Fibroblast of skin of abdomen (primary cell): ENCODE results near the gene RGS17. TPM values are rescaled to one million over a fixed set of nuclear protein-coding genes. Genes with fewer than 3 reads are reported as not detected.
"Not testable (repeated sequence)": the region's sequence is repeated elsewhere in the genome, so short reads cannot be mapped to it uniquely, and the experiment has no call there.

Experiments
- DNase-seq: peaks from one replicate; pipeline ENCODE4 v3.0.0-alpha.2; 2013
- polyA plus RNA-seq, 2 experiments: library from polyadenylated mRNA; unstranded; fragments of 120-200 nt; gene quantifications; one replicate each; pipeline ENCODE4 v1.2.1, GENCODE V29; 2013; ENCODE audit not compliant: insufficient read length in 2 of 2

Gene RGS17
- 1.9 TPM for polyA plus RNA-seq (2013, experiment 1 of 2; ENCODE audit: insufficient read length)
- 2.2 TPM for polyA plus RNA-seq (2013, experiment 2 of 2; ENCODE audit: insufficient read length)

- peak; percentile 78 for DNase-seq
Observed at GRCh38 chr6:153131037-153131981, at the start of gene RGS17. RGS17 (minus strand) TSS chr6:153131282; CDS start chr6:153044018, 87,264 bp downstream.

GRCh38 chr6:153172815-153173214 lies 41.7 kb upstream of the RGS17 start:
- no peak for DNase-seq

GRCh38 chr6:153170511-153170910 lies 39.4 kb upstream of the RGS17 start:
- peak; percentile 51 for DNase-seq

- no peak for DNase-seq
Observed at GRCh38 chr6:153167907-153168306, 36.8 kb upstream of the RGS17 start.

GRCh38 chr6:153167061-153167891 lies 36.2 kb upstream of the RGS17 start:
- DNase-seq: peak; percentile 85

- DNase-seq: no peak
Observed at GRCh38 chr6:153162646-153163045, 31.6 kb upstream of the RGS17 start.

- no peak for DNase-seq
Observed at GRCh38 chr6:153162172-153162571, 31.1 kb upstream of the RGS17 start.

- no peak for DNase-seq
Observed at GRCh38 chr6:153160221-153160620, 29.1 kb upstream of the RGS17 start.

- DNase-seq: no peak
Observed at GRCh38 chr6:153150752-153151440, 19.8 kb upstream of the RGS17 start.

GRCh38 chr6:153150371-153150751 lies 19.3 kb upstream of the RGS17 start:
- DNase-seq: no peak

GRCh38 chr6:153149891-153150290 lies 18.8 kb upstream of the RGS17 start:
- no peak for DNase-seq

- DNase-seq: no peak
Observed at GRCh38 chr6:153146413-153146812, 15.3 kb upstream of the RGS17 start.

GRCh38 chr6:153145591-153145990 lies 14.5 kb upstream of the RGS17 start:
- no peak for DNase-seq

GRCh38 chr6:153143200-153143599 lies 12.1 kb upstream of the RGS17 start:
- DNase-seq: no peak

GRCh38 chr6:153140299-153140698 lies 9.2 kb upstream of the RGS17 start:
- no peak for DNase-seq

- DNase-seq: no peak
Observed at GRCh38 chr6:153138930-153139329, 7.8 kb upstream of the RGS17 start.

GRCh38 chr6:153135681-153136080 lies 4.6 kb upstream of the RGS17 start:
- DNase-seq: no peak

GRCh38 chr6:153133667-153134066 lies 2.6 kb upstream of the RGS17 start:
- DNase-seq: not testable (repeated sequence)

GRCh38 chr6:153130515-153131036 lies 506 bp downstream of the RGS17 start:
- no peak for DNase-seq

- peak; percentile 16 for DNase-seq
Observed at GRCh38 chr6:153129873-153130514, 1.1 kb downstream of the RGS17 start.

GRCh38 chr6:153126218-153126617 lies 4.9 kb downstream of the RGS17 start:
- DNase-seq: no peak

- no peak for DNase-seq
Observed at GRCh38 chr6:153125032-153125431, 6.0 kb downstream of the RGS17 start.
